ENCODE measurements around the gene DKK3. TPM values are rescaled to one million over a fixed set of nuclear protein-coding genes. Genes with fewer than 3 reads are reported as not detected.

Gene DKK3
- total and polyA plus RNA-seq, 2 of the 13 experiments (the other 11 are each of a cell fraction or from before 2014, with no cell fraction given): 0.09 to 0.67 TPM

GRCh38 chr11:12032968-12033367, 24.5 kb upstream of the DKK3 start (continued):
- TF ChIP-seq, protein P1, sequence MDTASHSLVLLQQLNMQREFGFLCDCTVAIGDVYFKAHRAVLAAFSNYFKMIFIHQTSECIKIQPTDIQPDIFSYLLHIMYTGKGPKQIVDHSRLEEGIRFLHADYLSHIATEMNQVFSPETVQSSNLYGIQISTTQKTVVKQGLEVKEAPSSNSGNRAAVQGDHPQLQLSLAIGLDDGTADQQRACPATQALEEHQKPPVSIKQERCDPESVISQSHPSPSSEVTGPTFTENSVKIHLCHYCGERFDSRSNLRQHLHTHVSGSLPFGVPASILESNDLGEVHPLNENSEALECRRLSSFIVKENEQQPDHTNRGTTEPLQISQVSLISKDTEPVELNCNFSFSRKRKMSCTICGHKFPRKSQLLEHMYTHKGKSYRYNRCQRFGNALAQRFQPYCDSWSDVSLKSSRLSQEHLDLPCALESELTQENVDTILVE (CRISPR knock-in tag; IDR thresholded peaks at IDR 0.05): no peak
- TF ChIP-seq ZBTB38 (CRISPR knock-in tag; IDR thresholded peaks at IDR 0.05) (no peak), GLI4 (CRISPR knock-in tag; IDR thresholded peaks at IDR 0.05; ENCODE audit: borderline replicate concordance) (no peak), MED13 (CRISPR knock-in tag; IDR thresholded peaks at IDR 0.05) (no peak), TOPORS (CRISPR knock-in tag; IDR thresholded peaks at IDR 0.05) (no peak), KLF15 (CRISPR knock-in tag; IDR thresholded peaks at IDR 0.05; ENCODE audit: borderline replicate concordance) (no peak), ATF6 (CRISPR knock-in tag; conservative IDR thresholded peaks at IDR 0.05) (no peak), REL (CRISPR knock-in tag; conservative IDR thresholded peaks at IDR 0.05) (no peak), RFXANK (CRISPR knock-in tag; IDR thresholded peaks at IDR 0.05) (no peak), ZNF724P (CRISPR knock-in tag; IDR thresholded peaks at IDR 0.05; ENCODE audit: borderline replicate concordance) (no peak)
- TF ChIP-seq, protein P2, sequence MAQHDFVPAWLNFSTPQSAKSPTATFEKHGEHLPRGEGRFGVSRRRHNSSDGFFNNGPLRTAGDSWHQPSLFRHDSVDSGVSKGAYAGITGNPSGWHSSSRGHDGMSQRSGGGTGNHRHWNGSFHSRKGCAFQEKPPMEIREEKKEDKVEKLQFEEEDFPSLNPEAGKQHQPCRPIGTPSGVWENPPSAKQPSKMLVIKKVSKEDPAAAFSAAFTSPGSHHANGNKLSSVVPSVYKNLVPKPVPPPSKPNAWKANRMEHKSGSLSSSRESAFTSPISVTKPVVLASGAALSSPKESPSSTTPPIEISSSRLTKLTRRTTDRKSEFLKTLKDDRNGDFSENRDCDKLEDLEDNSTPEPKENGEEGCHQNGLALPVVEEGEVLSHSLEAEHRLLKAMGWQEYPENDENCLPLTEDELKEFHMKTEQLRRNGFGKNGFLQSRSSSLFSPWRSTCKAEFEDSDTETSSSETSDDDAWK (CRISPR knock-in tag; IDR thresholded peaks at IDR 0.05): no peak

Measured in HepG2 (cell line).